Putamen (tissue), 1 donor: Measurements from ENCODE around the gene SCARF1.
A peak's percentile ranks its signal among the peaks of the same experiment; 100 is the strongest.

Source experiments
- DNase-seq: peaks from one replicate; pipeline ENCODE4 v3.0.0-alpha.2; 2016; ENCODE audit warnings: low spot score

The SCARF1 gene

GRCh38 chr17:1648173-1648962 lies 2.8 kb upstream of the SCARF1 start:
- no peak for DNase-seq

DNA sequence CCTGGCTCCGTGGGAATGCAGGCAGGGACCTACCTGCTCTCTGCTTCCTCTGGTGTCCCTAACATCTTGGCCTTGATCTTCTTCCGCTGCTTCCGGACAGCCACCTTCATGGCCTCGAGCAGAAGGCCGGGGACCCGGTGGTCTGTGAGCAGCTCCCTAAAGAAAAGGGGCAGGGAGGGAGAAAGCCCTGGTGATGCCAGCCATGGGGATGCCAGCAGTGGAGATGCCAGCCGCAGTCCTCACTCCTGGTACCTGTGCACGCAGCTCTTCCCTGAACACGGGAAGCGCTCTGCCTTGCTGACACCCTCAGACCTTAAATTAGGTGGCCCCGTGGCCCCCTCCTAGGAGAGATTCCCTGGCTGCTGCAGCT lies 2.3 kb upstream of the SCARF1 start:
- no peak for DNase-seq

GRCh38 chr17:1646199-1646875 lies 805 bp upstream of the SCARF1 start:
- no peak for DNase-seq

DNA sequence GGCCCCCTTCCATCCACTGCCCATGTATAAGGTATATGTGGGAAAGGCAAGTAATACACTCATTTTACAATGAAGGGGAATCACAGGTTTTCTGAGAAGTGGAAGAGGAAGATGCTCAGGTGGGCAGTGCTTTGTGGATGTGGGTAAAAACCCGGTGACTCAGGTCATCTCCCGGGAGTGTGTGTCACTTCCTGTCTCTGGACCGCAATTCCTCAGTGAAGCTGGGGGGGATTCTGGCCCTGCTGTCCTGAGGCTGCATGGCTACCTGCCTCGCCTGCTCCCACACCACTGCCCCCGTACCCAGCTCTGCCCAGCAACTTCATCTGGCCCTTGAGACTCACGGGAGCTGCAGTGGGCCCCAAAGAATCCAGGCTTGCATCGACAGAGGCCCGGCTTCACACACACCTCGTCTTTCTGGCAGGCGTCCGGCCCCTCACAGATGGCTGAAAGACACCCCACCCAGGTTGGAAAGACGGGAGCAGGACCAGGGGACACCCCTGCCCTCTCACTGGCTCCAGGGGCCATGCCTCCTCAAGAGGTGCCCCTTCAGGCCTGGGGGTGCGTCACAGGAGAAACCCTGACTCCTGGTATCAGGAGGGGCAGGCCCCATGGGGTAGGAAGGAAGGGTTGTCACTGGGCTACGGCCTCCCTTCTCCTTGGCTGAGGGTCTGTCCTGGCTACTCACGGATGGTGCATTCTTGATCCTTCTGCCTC lies 882 bp downstream of the SCARF1 start:
- DNase-seq = no peak

- no peak for DNase-seq
Measured at GRCh38 chr17:1643999-1644492, 1.5 kb downstream of the SCARF1 start.

DNA sequence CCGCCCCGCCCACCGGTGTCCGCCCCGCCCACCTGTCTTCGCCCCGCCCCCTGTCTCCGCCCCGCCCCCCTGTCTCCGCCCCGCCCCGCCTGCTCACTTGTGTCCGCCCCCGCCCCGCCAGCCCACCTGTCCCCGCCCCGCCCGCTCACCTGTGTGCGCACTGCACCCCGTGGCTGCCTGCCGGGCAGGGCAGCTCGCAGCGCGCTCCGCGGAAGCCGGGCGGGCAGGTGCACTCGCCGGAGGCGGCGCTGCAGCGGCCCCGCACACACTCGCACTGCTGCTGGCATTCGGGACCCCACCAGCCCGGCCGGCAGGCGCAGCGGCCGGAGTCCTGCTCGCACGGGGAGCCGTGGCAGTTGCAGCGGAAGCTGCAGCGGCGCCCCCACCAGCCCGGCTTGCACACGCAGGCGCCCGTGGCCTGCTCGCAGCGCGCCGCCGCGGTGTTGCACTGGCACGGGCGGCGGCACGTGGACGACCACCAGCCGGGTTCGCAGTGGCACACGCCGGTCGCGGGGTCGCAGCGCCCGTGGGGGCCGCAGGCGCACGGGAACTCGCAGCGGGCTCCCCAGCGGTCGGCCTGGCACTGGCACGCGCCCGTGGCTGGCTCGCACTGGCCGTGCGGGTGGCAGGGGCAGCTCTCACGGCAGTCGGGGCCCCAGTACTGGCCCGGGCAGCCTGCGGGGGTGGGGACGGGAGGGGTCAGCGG lies 2.1 kb downstream of the SCARF1 start:
- DNase-seq = no peak

GRCh38 chr17:1641065-1641403 lies 4.5 kb downstream of the SCARF1 start:
- DNase-seq = no peak

DNA sequence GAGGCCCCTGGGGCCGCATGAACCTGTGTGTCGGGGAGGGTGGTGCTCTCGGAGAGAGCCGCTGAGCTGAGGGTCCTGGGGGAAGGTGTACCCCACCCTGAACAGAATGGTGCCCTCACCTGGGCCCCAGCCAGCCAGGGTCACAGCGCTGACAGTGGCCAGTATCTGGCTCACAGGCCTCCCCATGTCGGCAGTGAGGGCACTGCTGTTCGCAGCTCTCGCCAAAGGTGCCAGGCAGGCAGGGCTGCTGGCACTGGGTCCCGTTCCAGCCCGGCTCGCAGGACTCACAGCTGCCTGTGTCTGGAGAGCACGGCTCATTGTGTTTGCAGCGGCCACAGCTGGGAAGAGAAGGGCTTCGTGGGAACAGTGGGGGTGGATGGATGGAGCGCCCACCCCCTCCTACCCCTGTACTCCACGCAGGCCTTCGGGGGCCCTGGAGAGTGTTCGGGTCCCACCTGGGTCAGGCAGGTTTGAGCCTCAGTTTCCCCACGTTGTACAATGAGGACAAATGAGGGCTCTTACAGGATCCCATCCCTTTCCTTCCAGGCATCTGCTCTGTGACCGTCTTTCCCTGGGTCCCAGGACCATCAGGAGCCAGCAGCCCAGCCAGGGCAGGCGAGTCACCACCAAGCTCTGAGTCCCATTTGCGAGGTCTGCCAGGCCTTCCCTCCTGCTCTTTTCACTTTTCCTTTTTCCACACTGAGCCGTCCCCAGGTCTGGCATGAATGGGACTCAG lies 5.0 kb downstream of the SCARF1 start:
- no peak for DNase-seq

DNA sequence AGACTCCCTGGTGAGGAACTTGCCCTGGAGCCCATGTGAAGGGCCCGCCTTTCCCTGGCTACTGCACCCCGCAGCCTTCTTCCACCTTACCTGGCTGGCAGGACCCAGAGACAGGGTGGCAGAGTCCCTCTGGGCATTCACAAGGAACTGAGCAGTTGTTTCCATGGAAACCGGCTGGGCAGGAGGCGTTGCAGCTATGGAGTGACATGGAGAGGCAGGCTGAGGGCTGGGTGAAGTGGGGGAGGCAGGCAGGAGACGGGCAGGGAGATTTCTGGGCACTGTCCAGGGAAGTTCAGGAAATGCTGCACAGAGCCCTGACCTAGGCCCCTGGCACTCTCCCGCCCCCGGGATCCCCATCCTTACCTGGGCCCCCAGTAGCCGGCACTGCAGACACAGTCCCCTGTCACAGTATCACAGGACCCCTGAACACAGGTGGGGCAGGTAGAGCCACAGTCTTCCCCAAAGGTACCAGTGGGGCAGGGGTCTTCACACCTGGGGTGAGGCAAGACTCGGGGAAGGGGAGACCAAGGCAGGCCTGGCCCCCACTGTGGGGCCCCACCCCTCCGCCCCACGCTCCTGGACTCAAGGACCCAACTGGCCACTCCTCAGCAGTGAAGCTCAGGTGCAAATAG lies 5.9 kb downstream of the SCARF1 start:
- DNase-seq = no peak

DNA sequence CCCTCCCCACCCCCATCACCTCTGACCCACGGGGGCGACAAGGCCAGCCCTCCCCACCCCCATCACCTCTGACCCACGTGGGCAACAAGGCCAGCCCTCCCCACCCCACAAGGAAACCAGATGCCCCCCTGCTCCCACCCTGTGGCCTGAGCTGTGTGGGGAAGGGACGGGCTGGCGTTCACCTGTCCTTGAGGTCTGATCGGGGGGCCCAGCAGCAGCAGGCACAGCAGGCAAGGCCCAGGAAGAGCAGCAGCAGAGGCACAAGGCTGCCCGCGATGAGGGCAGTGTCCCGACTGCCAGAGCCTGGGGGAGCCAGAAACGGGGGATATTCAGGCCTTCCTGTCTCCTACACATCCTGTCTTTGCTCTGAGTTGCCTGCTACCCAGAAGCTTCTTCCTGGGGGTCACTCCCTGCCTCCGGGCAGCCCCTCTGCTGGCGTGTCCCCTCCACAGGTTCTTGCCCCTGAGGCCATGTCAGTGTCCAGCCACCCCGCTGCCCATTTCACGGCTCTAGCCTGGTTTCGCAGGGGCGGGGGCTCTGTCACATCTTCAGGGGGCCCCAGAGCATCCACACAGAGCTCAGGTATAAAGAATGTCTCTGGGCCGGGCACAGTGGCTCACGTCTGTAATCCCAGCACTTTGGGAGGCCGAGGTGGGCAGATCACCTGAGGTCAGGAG lies 6.8 kb downstream of the SCARF1 start:
- no peak for DNase-seq

GRCh38 chr17:1638171-1638590 lies 7.4 kb downstream of the SCARF1 start:
- no peak for DNase-seq

- DNase-seq = no peak
Measured at GRCh38 chr17:1636732-1637285, 8.7 kb downstream of the SCARF1 start.

GRCh38 chr17:1635675-1636465 lies 9.7 kb downstream of the SCARF1 start:
- no peak for DNase-seq

- no peak for DNase-seq
Measured at GRCh38 chr17:1634841-1635650, 10.5 kb downstream of the SCARF1 start.

DNA sequence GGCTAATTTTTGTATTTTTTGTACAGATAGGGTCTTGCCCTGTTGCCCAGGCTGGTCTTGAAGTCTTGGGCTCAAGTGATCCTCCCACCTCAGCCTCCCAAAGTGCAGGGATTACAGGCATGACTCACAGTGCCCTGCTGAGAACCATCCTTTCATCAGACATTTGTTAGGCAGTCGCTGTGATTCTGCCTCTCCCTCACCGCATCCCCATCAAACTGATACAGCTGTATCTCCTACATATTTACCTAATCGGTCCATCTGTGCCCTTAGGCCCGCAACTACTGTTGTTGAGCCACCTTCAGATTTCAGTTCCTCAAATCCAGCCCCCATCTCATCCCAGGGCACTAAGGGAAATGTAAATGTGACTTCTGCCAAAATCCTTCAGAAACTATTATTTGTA lies 14.9 kb downstream of the SCARF1 start:
- no peak for DNase-seq

- DNase-seq = no peak
Measured at GRCh38 chr17:1629504-1630310, 15.8 kb downstream of the SCARF1 start.

GRCh38 chr17:1628856-1629503 lies 16.6 kb downstream of the SCARF1 start:
- peak; percentile 95 for DNase-seq
